ENCODE results near the gene MYL6B.

MYL6B gene

DNA sequence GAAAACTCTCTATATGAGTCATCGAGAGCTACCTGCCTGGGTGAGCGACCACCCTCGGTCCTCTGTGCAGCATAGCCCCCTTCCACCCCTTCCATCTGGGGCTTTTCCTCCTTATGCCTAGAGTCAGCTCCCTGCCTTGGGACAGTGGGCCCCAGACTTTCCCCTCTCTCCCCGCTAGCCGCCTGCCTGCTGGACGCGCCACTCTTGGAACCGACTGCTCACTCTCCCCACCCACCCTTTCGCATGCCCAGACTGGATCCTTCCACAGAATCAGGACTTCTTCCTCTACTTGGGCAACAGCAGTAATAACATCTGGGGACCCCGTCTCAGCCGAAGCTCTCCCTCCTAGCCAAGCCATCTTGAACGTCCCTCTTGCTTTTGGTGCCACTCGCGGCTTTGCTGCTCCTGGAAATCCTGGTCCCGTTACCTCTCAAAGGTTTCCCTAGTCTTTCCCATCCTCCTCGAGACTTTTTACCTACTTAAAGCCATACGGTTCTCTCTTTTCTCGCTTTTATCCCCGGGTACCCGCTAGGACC lies 23.6 kb upstream of the MYL6B start:
- in situ Hi-C loops (cut with MboI; ENCODE audit: low sequenced_read_pairs, unreplicated experiment), result no loop called here
- DNase-seq (ENCODE audit: low spot score), result no peak
- TF ChIP-seq, protein P1, sequence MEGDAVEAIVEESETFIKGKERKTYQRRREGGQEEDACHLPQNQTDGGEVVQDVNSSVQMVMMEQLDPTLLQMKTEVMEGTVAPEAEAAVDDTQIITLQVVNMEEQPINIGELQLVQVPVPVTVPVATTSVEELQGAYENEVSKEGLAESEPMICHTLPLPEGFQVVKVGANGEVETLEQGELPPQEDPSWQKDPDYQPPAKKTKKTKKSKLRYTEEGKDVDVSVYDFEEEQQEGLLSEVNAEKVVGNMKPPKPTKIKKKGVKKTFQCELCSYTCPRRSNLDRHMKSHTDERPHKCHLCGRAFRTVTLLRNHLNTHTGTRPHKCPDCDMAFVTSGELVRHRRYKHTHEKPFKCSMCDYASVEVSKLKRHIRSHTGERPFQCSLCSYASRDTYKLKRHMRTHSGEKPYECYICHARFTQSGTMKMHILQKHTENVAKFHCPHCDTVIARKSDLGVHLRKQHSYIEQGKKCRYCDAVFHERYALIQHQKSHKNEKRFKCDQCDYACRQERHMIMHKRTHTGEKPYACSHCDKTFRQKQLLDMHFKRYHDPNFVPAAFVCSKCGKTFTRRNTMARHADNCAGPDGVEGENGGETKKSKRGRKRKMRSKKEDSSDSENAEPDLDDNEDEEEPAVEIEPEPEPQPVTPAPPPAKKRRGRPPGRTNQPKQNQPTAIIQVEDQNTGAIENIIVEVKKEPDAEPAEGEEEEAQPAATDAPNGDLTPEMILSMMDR (IDR thresholded peaks at IDR 0.05; ENCODE audit: borderline replicate concordance, control extremely low read depth, extremely low read depth, insufficient read depth, missing control alignments), result no peak

DNA sequence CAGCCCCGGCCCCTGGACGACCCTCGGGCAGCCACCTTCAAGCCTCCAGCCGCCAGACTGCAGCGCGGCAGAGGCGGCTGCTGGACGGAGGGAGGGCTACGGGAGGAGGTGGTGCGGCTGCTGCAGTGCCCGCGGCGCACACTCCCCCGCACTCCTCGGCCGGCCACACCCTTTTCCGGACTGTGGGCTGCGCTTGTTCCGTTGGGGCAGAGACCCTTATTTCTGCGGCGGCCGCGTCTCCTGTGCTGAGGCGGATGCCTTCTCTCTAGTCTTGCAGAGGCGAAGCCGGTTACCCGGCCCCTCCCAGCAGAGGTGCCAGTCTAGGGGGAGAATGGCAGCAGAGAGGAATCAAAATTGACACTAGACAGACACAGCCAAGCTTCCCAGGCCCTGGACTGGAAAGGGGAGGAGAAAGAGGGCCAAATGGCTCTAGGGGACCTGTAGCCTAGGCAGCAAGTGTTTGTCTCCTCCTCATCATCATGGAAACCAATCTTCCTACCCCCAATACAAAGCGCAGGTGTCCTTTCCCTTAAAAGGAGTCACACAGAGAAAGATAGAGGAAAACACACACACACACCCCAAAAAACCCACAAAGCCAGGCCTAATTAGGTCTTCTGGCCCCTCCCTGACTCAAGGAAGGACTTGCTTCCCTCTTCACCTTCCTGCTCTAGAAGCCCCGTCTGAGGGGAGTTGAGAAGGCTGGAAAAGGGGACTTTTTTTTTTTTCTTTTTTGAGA lies 23.0 kb upstream of the MYL6B start:
- in situ Hi-C loops (cut with MboI; ENCODE audit: low sequenced_read_pairs, unreplicated experiment), result no loop called here
- peak; percentile 76 for DNase-seq (ENCODE audit: low spot score)
- TF ChIP-seq, protein P1 (IDR thresholded peaks at IDR 0.05; ENCODE audit: borderline replicate concordance, control extremely low read depth, extremely low read depth, insufficient read depth, missing control alignments), result no peak

DNA sequence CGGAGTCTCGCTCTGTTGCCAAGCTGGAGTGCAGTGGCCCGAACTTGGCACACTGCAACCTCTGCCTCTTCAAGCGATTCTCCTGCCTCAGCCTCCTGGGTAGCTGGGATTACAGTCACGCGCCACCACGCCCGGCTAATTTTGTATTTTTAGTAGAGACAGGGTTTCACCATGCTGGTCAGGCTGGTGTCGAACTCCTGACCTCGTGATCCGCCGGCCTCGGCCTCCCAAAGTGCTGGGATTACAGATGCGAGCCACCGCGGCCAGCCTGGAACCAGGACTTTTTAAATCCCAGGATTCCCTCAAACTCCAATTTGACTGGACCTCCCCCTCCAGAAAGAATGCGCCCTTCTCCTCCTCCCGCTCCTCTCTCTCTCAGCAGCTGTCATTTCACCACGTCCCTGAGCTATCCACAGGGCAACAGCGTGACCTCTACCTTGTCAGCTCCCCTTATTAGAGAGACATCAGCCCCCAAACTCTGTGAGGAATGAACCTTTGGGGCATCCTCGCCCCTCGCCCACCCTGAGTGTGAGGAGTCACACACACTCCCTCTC lies 22.4 kb upstream of the MYL6B start:
- no peak for DNase-seq (ENCODE audit: low spot score)
- TF ChIP-seq, protein P1 (IDR thresholded peaks at IDR 0.05; ENCODE audit: borderline replicate concordance, control extremely low read depth, extremely low read depth, insufficient read depth, missing control alignments), result no peak
- in situ Hi-C loops (cut with MboI; ENCODE audit: low sequenced_read_pairs, unreplicated experiment), result no loop called here

- TF ChIP-seq, protein P1 (IDR thresholded peaks at IDR 0.05; ENCODE audit: borderline replicate concordance, control extremely low read depth, extremely low read depth, insufficient read depth, missing control alignments), result no peak
- in situ Hi-C loops (cut with MboI; ENCODE audit: low sequenced_read_pairs, unreplicated experiment), result no loop called here
These were observed 21.5 kb upstream of the MYL6B start for GRCh38 chr12:56130876-56131275.

DNA sequence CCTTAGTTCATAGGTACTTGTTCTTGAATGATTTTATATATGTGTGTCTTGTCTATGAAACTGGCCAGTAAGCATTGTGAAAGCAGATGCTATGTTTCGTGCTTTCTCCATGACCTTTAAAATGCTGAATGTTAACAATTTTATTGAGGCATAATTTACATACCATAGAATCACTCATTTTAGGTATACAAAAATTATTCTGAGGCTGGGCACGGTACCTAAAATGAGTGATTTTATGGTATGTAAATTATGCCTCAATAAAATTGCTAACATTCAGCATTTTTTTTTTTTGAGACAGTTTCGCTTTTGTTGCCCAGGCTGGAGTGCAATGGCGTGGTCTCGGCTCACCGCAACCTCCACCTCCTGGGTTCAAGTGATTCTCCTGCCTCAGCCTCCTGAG lies 17.5 kb upstream of the MYL6B start:
- no peak for DNase-seq (ENCODE audit: low spot score)

More at GRCh38 chr12:56130876-56131275, 21.5 kb upstream of the MYL6B start:
- DNase-seq (ENCODE audit: low spot score), result no peak

GRCh38 chr12:56137853-56138571 lies 14.4 kb upstream of the MYL6B start:
- TF ChIP-seq, protein P1 (IDR thresholded peaks at IDR 0.05; ENCODE audit: borderline replicate concordance, control extremely low read depth, extremely low read depth, insufficient read depth, missing control alignments), result no peak

More for the DNA sequence above, 17.5 kb upstream of the MYL6B start:
- TF ChIP-seq, protein P1 (IDR thresholded peaks at IDR 0.05; ENCODE audit: borderline replicate concordance, control extremely low read depth, extremely low read depth, insufficient read depth, missing control alignments), result no peak
- in situ Hi-C loops (cut with MboI; ENCODE audit: low sequenced_read_pairs, unreplicated experiment), result no loop called here

More at GRCh38 chr12:56137853-56138571, 14.4 kb upstream of the MYL6B start:
- no peak for DNase-seq (ENCODE audit: low spot score)
- in situ Hi-C loops (cut with MboI; ENCODE audit: low sequenced_read_pairs, unreplicated experiment), result no loop called here

All from GM13976 (cell line).